Esophagus muscularis mucosa (tissue), 4 donors: ENCODE results near the gene AGAP4. TPM values are rescaled to one million over a fixed set of nuclear protein-coding genes. Genes with fewer than 3 reads are reported as not detected.

ENCODE experiments used
- small RNA-seq, 3 donors: library from RNA; depleted of rRNA; stranded (forward); fragments of <200 nt; gene quantifications; one replicate each; pipeline ENCODE3, GENCODE V24; 2016
- total RNA-seq, 4 donors: library from RNA; depleted of rRNA; stranded (reverse); fragments of >200 nt; gene quantifications; one replicate each; pipeline versions ENCODE4 v1.1.0 to v1.2.1, GENCODE V29; 2016

Gene AGAP4
- total RNA-seq, 4 donors from 2014 or later: 7.5 to 14.9 (median 8.0) TPM

Small RNA genes lying within 50 kb of the gene (small RNA-seq; reads per million reads assigned to genes)
- gene AC012044.1 (0 reads per million in 3 donors), gene RNA5SP310 (0 reads per million in 3 donors)

Other genes starting within 250 kb of the AGAP4 start
- gene ZFAND4, start 174.7 kb downstream of the AGAP4 start, total RNA-seq: 10 to 100 TPM; 12.9 to 18.7 (median 16.7) TPM
- gene WASHC2C, start 120.2 kb downstream of the AGAP4 start, total RNA-seq: 10 to 100 TPM; 27.5 to 39.0 (median 33.3) TPM
- gene TIMM23, start 125.0 kb upstream of the AGAP4 start, total RNA-seq: 10 to 100 TPM; 52.9 to 66.9 (median 57.7) TPM
- gene NCOA4, start 183.1 kb upstream of the AGAP4 start, total RNA-seq: 100 to 1,000 TPM; 147 to 170 (median 157) TPM
- not detected for gene MSMB, start 198.8 kb upstream of the AGAP4 start, total RNA-seq